ENCODE results near the gene ASXL3. TPM values are rescaled to one million over a fixed set of nuclear protein-coding genes. Genes with fewer than 3 reads are reported as not detected.

ASXL3 gene
- total and polyA plus RNA-seq, 4 donors = 0.08 to 16.3 (median 1.8) TPM

DNA sequence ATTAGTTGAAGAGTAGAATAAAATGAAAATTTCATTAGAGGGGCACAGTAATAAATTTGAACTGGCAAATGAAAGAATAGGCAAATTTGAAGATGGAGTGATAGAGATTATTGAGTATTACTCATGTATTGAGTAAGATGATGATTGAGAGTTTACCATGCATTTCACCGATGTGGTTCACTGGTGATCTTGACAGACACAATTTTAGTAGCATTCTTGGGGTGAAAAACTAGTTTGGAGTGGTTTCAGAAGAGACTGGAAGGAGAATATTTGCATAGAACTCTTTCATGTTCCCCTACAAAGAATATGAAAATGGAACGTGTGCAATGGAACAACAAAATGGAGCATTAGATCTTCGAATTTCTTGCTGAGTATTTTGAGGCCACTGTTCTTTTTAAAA is 121.4 kb downstream of the ASXL3 start:
- 69 to 76% methylated on average over 3 of the region's 3 CpGs for WGBS, 2 donors
- no peak overlapping the region for H3K9ac ChIP-seq (ENCODE audit: insufficient read depth in 1 of 2, low read length in 2 of 2)
- no peak overlapping the region for H3K27ac ChIP-seq (ENCODE audit: low read depth in 1 of 2, low read length in 1 of 2)
- DNase-seq (no peak), ATAC-seq (ENCODE audit: insufficient read depth, low FRiP score) (no peak)
- H3K9me3 ChIP-seq (ENCODE audit: control insufficient read depth in 4 of 4, insufficient read depth in 3 of 4, low read length in 3 of 4) = no peaks in the 10 kb centered on the region
- TF ChIP-seq, protein P1, sequence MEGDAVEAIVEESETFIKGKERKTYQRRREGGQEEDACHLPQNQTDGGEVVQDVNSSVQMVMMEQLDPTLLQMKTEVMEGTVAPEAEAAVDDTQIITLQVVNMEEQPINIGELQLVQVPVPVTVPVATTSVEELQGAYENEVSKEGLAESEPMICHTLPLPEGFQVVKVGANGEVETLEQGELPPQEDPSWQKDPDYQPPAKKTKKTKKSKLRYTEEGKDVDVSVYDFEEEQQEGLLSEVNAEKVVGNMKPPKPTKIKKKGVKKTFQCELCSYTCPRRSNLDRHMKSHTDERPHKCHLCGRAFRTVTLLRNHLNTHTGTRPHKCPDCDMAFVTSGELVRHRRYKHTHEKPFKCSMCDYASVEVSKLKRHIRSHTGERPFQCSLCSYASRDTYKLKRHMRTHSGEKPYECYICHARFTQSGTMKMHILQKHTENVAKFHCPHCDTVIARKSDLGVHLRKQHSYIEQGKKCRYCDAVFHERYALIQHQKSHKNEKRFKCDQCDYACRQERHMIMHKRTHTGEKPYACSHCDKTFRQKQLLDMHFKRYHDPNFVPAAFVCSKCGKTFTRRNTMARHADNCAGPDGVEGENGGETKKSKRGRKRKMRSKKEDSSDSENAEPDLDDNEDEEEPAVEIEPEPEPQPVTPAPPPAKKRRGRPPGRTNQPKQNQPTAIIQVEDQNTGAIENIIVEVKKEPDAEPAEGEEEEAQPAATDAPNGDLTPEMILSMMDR (IDR thresholded peaks at IDR 0.05; ENCODE audit: control extremely low read depth, extremely low read depth) = no peak
- no peaks in the 10 kb centered on the region for H3K4me1 ChIP-seq (ENCODE audit: control insufficient read depth in 5 of 5, insufficient read depth in 5 of 5, low read length in 5 of 5)
- H3K27me3 ChIP-seq (ENCODE audit: control insufficient read depth in 3 of 3, insufficient read depth in 3 of 3, low read length in 2 of 3) = no peaks in the 10 kb centered on the region
- peaks cover 0 to 5% (median 0%) of the 10 kb centered on the region in 4 donors for H3K36me3 ChIP-seq (ENCODE audit: control insufficient read depth in 4 of 4, insufficient read depth in 4 of 4, low read length in 4 of 4)
- H3K4me3 ChIP-seq = no peak overlapping the region

GRCh38 chr18:33700513-33700976 is 122.5 kb downstream of the ASXL3 start:
- TF ChIP-seq, protein P1 (IDR thresholded peaks at IDR 0.05; ENCODE audit: control extremely low read depth, extremely low read depth) = no peak

GRCh38 chr18:33702625-33703024 is 124.6 kb downstream of the ASXL3 start:
- Histone ChIP-seq H3K36me3 (ENCODE audit: control insufficient read depth in 4 of 4, insufficient read depth in 4 of 4, low read length in 4 of 4) (no peaks in the 10 kb centered on the region), H3K9me3 (ENCODE audit: control insufficient read depth in 4 of 4, insufficient read depth in 3 of 4, low read length in 3 of 4) (no peaks in the 10 kb centered on the region), H3K9ac (ENCODE audit: insufficient read depth in 1 of 2, low read length in 2 of 2) (no peak overlapping the region), H3K4me3 (no peak overlapping the region), H3K4me1 (ENCODE audit: control insufficient read depth in 5 of 5, insufficient read depth in 5 of 5, low read length in 5 of 5) (no peaks in the 10 kb centered on the region), H3K27me3 (ENCODE audit: control insufficient read depth in 3 of 3, insufficient read depth in 3 of 3, low read length in 2 of 3) (no peaks in the 10 kb centered on the region), H3K27ac (ENCODE audit: low read depth in 1 of 2, low read length in 1 of 2) (no peak overlapping the region)
- DNase-seq = no peak
- 92 to 95% methylated on average over 1 of the region's 1 CpG for WGBS, 2 donors
- ATAC-seq (ENCODE audit: insufficient read depth, low FRiP score) = no peak
- TF ChIP-seq, protein P1 (IDR thresholded peaks at IDR 0.05; ENCODE audit: control extremely low read depth, extremely low read depth) = no peak

More at GRCh38 chr18:33700513-33700976, 122.5 kb downstream of the ASXL3 start:
- no peak overlapping the region for H3K27ac ChIP-seq (ENCODE audit: low read depth in 1 of 2, low read length in 1 of 2)
- H3K4me3 ChIP-seq = no peak overlapping the region
- ATAC-seq (ENCODE audit: insufficient read depth, low FRiP score) = no peak
- H3K9ac ChIP-seq (ENCODE audit: insufficient read depth in 1 of 2, low read length in 2 of 2) = no peak overlapping the region
- no peak for DNase-seq
- H3K4me1 ChIP-seq (ENCODE audit: control insufficient read depth in 5 of 5, insufficient read depth in 5 of 5, low read length in 5 of 5) = no peaks in the 10 kb centered on the region
- WGBS, 2 donors = 94 to 95% methylated on average over 3 of the region's 3 CpGs
- H3K36me3 ChIP-seq (ENCODE audit: control insufficient read depth in 4 of 4, insufficient read depth in 4 of 4, low read length in 4 of 4) = peaks cover 0 to 5% (median 0%) of the 10 kb centered on the region in 4 donors
- H3K9me3 ChIP-seq (ENCODE audit: control insufficient read depth in 4 of 4, insufficient read depth in 3 of 4, low read length in 3 of 4) = no peaks in the 10 kb centered on the region
- no peaks in the 10 kb centered on the region for H3K27me3 ChIP-seq (ENCODE audit: control insufficient read depth in 3 of 3, insufficient read depth in 3 of 3, low read length in 2 of 3)

DNA sequence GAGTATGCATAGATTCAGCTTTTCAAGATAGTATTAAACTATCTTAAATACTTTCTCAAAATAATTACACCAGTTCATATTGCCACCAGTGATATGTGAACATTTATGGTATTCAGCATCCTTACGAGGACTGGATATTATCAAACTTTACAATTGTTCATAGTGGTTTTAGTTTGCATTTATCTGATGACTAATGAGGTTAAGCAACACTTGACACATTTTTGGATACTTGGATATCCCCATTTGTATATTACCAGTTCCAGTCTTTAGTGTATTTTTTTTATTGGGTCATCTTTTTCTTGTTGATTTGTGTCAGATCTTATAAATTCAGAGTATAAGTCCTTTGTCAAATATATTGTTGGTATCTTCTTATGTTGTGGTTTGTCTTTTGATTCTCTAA is 128.4 kb downstream of the ASXL3 start:
- 43 to 48% methylated on average over 1 of the region's 1 CpG for WGBS, 2 donors
- H3K27me3 ChIP-seq (ENCODE audit: control insufficient read depth in 3 of 3, insufficient read depth in 3 of 3, low read length in 2 of 3) = no peaks in the 10 kb centered on the region
- no peaks in the 10 kb centered on the region for H3K9me3 ChIP-seq (ENCODE audit: control insufficient read depth in 4 of 4, insufficient read depth in 3 of 4, low read length in 3 of 4)
- ATAC-seq (ENCODE audit: insufficient read depth, low FRiP score) (no peak), DNase-seq (no peak)
- no peak overlapping the region for H3K27ac ChIP-seq (ENCODE audit: low read depth in 1 of 2, low read length in 1 of 2)
- H3K36me3 ChIP-seq (ENCODE audit: control insufficient read depth in 4 of 4, insufficient read depth in 4 of 4, low read length in 4 of 4) = no peaks in the 10 kb centered on the region
- no peak overlapping the region for H3K4me3 ChIP-seq
- TF ChIP-seq, protein P1 (IDR thresholded peaks at IDR 0.05; ENCODE audit: control extremely low read depth, extremely low read depth) = no peak
- H3K4me1 ChIP-seq (ENCODE audit: control insufficient read depth in 5 of 5, insufficient read depth in 5 of 5, low read length in 5 of 5) = no peaks in the 10 kb centered on the region
- H3K9ac ChIP-seq (ENCODE audit: insufficient read depth in 1 of 2, low read length in 2 of 2) = no peak overlapping the region
